Measurements from ENCODE around the gene COQ10A.

Gene COQ10A

GRCh38 chr12:56299853-56300643 lies 33.3 kb downstream of the COQ10A start, which contains the start of gene CS:
Gene CS, minus strand, starts transcription at chr12:56300330. Its CDS starts 129 bp downstream, at chr12:56300201.
- H3K4me3 ChIP-seq (ENCODE audit: low read depth, low read length), result peak within 1 kb of the TSS; percentile 94
- DNase-seq (ENCODE audit: low read depth), result peak; percentile 93
- in situ Hi-C loops (cut with HindIII; ENCODE audit: low sequenced_read_pairs), result no loop called here
- TF ChIP-seq, protein P1, sequence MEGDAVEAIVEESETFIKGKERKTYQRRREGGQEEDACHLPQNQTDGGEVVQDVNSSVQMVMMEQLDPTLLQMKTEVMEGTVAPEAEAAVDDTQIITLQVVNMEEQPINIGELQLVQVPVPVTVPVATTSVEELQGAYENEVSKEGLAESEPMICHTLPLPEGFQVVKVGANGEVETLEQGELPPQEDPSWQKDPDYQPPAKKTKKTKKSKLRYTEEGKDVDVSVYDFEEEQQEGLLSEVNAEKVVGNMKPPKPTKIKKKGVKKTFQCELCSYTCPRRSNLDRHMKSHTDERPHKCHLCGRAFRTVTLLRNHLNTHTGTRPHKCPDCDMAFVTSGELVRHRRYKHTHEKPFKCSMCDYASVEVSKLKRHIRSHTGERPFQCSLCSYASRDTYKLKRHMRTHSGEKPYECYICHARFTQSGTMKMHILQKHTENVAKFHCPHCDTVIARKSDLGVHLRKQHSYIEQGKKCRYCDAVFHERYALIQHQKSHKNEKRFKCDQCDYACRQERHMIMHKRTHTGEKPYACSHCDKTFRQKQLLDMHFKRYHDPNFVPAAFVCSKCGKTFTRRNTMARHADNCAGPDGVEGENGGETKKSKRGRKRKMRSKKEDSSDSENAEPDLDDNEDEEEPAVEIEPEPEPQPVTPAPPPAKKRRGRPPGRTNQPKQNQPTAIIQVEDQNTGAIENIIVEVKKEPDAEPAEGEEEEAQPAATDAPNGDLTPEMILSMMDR (IDR thresholded peaks at IDR 0.05; ENCODE audit: low read depth, low read length, missing control alignments), result no peak

DNA sequence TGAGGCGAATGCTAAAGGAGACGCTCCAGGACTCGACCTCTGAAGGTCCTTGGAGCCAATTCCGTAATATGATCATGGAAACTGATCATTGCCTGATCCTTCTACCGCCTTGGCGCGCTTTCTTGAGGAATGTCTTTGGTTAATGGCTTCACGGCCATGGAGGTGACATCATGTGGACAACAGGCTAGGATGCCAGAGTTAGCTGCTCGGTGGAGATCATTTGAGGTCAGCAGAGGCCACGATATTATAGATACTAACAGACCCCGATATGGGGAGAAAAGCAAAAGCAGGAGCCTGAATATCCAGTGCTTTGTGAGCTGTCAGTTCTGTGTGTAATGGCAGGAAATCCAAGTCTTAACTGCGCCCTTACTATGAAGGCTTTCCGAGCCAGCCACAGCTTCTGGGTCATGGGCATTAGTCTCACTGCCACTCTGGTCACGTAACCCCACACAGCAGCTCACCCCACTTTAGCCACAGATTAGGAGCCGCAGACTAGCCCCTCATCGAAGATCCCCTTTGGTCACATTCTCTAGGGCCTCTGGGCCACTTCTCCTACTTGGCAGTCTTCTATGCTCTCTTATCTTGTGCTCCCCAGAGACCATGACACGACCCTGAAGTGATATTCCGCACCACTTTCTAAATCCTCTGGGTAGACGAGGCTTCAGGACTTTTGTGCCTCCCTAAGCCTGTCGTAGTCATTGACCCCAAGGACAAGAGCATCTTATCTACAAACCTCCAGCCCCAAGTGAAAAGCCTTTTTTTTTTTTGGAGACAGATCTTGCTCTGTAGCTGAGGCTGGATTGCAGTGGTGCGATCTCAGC lies 34.1 kb downstream of the COQ10A start:
- TF ChIP-seq, protein P1 (IDR thresholded peaks at IDR 0.05; ENCODE audit: low read depth, low read length, missing control alignments), result no peak

DNA sequence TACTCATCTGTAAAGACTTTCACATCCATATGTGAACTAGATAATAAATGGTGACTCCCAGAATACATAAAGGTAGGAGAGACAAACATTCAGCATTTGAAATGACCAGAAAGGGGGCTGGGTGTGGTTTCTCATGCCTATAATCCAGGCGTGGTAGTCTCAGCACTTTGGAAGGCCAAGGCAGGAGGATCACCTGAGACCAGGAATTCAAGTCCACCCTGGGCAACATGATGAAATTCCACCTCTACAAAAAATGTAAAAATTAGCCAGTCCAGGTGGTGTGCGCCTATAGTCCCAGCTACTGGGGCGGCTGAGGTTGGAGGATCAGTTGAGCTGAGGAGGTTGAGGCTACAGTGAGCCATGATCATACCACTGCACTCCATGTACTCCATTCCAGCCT lies 37.5 kb downstream of the COQ10A start:
- TF ChIP-seq, protein P1 (IDR thresholded peaks at IDR 0.05; ENCODE audit: low read depth, low read length, missing control alignments), result no peak
- H3K4me3 ChIP-seq (ENCODE audit: low read depth, low read length), result no peak overlapping the region
- DNase-seq (ENCODE audit: low read depth), result no peak
- in situ Hi-C loops (cut with HindIII; ENCODE audit: low sequenced_read_pairs), result no loop called here

More for the DNA sequence above, 34.1 kb downstream of the COQ10A start:
- in situ Hi-C loops (cut with HindIII; ENCODE audit: low sequenced_read_pairs), result no loop called here
- no peak for DNase-seq (ENCODE audit: low read depth)
- H3K4me3 ChIP-seq (ENCODE audit: low read depth, low read length), result peak overlapping the region; percentile 94

DNA sequence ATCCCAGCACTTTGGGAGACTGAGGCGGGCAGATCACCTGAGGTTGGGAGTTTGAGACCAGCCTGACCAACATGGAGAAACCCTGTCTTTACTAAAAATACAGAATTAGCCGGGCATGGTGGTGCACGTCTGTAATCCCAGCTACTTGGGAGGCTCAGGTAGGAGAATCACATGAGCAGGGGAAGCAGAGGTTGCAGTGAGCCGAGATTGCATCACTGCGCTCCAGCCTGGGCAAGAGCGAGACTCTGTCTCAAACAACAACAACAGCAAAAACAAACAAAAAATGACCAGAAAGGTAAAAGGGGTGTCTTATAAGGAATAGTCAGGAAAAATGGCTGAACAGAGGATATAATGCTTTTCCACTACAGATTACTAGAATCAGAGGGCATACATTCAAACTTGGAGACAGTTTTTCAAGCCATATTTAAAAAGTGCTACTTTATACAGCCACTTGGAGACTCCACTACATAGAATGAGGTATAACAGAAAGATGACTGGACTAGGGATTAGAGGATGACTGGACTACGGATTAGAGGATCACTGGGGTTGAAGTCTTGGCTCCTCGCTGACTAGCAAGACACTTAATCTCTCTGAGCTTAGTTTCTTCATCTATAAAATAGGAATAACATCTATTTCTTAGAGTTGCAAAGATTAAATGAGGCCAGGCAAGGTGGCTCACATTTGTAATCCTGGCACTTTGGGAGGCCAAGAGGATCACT lies 38.3 kb downstream of the COQ10A start:
- H3K4me3 ChIP-seq (ENCODE audit: low read depth, low read length), result no peak overlapping the region
- no peak for DNase-seq (ENCODE audit: low read depth)
- in situ Hi-C loops (cut with HindIII; ENCODE audit: low sequenced_read_pairs), result no loop called here
- TF ChIP-seq, protein P1 (IDR thresholded peaks at IDR 0.05; ENCODE audit: low read depth, low read length, missing control alignments), result no peak

DNA sequence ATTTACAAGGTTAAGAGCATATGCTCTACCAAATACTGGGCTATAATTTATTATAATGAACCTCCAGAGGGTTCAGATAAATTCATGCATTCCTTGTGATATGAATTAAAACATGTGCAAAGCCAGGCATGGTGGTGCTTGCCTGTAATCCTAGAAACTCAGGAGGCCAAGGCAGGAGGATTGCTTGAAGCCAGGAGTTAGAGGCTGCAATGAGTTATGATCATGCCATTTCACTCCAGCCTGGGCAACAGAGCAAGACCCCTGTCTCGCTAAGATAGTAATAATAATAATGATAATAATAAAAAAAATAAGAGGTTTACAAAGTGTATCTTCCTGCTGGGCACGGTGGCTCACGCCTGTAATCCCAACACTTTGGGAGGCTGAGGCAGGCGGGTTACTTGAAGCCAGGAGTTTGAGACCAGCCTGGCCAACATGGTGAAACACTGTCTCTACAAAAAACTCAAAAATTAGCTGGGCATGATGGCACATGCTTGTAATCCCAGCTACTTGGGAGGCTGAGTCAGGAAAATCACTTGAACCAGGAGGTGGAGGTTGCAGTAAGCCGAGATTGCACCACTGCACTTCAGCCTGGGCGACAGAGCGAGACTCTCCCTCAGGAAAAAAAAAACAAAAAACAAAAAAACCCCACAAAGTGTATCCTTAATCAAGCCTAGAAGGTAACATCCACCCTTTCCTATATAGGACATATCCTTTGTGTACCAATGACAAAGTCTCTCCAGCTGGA lies 40.7 kb downstream of the COQ10A start:
- H3K4me3 ChIP-seq (ENCODE audit: low read depth, low read length), result no peak overlapping the region
- DNase-seq (ENCODE audit: low read depth), result no peak
- TF ChIP-seq, protein P1 (IDR thresholded peaks at IDR 0.05; ENCODE audit: low read depth, low read length, missing control alignments), result no peak
- in situ Hi-C loops (cut with HindIII; ENCODE audit: low sequenced_read_pairs), result no loop called here

All from astrocyte of the cerebellum (primary cell).